ENCODE data around the gene SPAG7. TPM values are rescaled to one million over a fixed set of nuclear protein-coding genes. Genes with fewer than 3 reads are reported as not detected.
A peak's percentile ranks its signal among the peaks of the same experiment; 100 is the strongest.

Gene SPAG7
- total RNA-seq, 1 experiment from 2014 or later: 97.3 TPM

DNA sequence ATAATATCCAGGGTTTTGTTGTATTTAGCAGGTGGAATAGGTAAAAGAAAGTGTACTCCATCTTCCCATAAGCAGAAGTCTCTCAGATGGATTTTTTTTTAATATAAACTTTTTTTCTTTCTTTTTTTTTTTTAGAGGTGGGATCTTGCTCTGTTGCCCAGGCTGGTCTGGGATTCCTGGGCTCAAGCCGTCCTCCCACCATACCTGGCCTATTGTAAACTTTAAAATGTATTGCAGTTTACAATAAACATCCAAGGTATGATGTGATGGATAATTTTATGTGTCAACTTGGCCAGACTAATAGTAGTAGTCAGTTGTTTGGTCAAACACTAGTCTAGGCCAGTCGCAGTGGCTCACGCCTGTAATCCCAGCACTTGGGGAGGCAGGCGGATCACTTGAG, 46.3 kb downstream of the SPAG7 start:
- ChIA-PET CTCF (interaction anchor here (5.0 kb wide), 1 partner anchor 12 kb away, joined by 36 read pairs; no protein-coding TSS in a partner anchor), POLR2A (no interaction called here)
- TF ChIP-seq KAT7 (CRISPR knock-in tag; IDR thresholded peaks at IDR 0.05; ENCODE audit: borderline replicate concordance): no peak
- no peak for TF ChIP-seq ZNF219 (CRISPR knock-in tag; IDR thresholded peaks at IDR 0.05; ENCODE audit: borderline replicate concordance)
- no peak for TF ChIP-seq SMAD4 (CRISPR knock-in tag; IDR thresholded peaks at IDR 0.05)
- TF ChIP-seq EMX1 (CRISPR knock-in tag; IDR thresholded peaks at IDR 0.05): no peak
- TF ChIP-seq, protein P1, sequence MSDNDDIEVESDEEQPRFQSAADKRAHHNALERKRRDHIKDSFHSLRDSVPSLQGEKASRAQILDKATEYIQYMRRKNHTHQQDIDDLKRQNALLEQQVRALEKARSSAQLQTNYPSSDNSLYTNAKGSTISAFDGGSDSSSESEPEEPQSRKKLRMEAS (CRISPR knock-in tag; IDR thresholded peaks at IDR 0.05): no peak
- TF ChIP-seq, protein P2, sequence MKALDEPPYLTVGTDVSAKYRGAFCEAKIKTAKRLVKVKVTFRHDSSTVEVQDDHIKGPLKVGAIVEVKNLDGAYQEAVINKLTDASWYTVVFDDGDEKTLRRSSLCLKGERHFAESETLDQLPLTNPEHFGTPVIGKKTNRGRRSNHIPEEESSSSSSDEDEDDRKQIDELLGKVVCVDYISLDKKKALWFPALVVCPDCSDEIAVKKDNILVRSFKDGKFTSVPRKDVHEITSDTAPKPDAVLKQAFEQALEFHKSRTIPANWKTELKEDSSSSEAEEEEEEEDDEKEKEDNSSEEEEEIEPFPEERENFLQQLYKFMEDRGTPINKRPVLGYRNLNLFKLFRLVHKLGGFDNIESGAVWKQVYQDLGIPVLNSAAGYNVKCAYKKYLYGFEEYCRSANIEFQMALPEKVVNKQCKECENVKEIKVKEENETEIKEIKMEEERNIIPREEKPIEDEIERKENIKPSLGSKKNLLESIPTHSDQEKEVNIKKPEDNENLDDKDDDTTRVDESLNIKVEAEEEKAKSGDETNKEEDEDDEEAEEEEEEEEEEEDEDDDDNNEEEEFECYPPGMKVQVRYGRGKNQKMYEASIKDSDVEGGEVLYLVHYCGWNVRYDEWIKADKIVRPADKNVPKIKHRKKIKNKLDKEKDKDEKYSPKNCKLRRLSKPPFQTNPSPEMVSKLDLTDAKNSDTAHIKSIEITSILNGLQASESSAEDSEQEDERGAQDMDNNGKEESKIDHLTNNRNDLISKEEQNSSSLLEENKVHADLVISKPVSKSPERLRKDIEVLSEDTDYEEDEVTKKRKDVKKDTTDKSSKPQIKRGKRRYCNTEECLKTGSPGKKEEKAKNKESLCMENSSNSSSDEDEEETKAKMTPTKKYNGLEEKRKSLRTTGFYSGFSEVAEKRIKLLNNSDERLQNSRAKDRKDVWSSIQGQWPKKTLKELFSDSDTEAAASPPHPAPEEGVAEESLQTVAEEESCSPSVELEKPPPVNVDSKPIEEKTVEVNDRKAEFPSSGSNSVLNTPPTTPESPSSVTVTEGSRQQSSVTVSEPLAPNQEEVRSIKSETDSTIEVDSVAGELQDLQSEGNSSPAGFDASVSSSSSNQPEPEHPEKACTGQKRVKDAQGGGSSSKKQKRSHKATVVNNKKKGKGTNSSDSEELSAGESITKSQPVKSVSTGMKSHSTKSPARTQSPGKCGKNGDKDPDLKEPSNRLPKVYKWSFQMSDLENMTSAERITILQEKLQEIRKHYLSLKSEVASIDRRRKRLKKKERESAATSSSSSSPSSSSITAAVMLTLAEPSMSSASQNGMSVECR (CRISPR knock-in tag; IDR thresholded peaks at IDR 0.05; ENCODE audit: borderline replicate concordance): no peak
- no peaks in the 10 kb centered on the region for H3K9me3 Mint-ChIP-seq
- no peak overlapping the region for H3K4me3 Mint-ChIP-seq
- no peak for ATAC-seq
- H3K27ac Mint-ChIP-seq: no peak overlapping the region
- peaks cover 7% of the 10 kb centered on the region for H3K4me1 Mint-ChIP-seq
- no peak for DNase-seq (ENCODE audit: low spot score)
- no peaks in the 10 kb centered on the region for H3K36me3 Mint-ChIP-seq
- H3K27me3 Mint-ChIP-seq (ENCODE audit: low read depth): no peaks in the 10 kb centered on the region; the same call in 1 of the 2 replicates

DNA sequence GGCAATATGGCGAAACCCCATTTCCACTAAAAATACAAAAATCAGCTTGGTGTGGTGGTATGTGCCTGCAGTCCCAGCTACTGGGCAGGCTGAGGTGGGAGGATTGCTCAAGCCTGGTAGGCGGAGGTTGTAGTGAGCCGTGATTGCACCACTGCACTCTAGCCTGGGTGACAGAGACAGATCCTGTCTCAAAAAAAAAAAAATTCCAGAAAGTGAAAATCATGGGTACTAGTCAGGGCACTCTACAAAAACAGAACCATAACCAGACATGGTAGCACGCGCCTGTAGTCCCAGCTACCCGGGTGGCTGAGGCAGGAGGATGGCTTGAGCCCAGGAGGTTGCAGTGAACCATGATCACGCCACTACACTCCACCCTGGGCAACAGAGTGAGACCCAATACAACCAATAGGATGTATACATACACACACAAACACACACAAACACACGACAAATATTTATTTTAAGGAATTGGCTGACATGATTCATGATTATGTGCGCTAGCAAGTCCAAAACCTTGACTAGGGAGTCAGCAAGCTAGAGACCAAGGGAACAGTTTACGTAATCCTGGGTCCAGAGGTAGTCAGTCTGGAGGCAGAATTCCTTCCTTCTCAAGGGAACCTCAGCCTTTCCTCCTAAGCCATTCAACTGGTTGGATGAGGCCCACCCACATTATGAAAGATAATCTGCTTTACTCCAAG, 47.1 kb downstream of the SPAG7 start:
- ATAC-seq (no peak), DNase-seq (ENCODE audit: low spot score) (no peak)
- no peaks in the 10 kb centered on the region for H3K9me3 Mint-ChIP-seq
- H3K4me1 Mint-ChIP-seq: peaks cover 7% of the 10 kb centered on the region
- TF ChIP-seq, protein P3, sequence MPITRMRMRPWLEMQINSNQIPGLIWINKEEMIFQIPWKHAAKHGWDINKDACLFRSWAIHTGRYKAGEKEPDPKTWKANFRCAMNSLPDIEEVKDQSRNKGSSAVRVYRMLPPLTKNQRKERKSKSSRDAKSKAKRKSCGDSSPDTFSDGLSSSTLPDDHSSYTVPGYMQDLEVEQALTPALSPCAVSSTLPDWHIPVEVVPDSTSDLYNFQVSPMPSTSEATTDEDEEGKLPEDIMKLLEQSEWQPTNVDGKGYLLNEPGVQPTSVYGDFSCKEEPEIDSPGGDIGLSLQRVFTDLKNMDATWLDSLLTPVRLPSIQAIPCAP (CRISPR knock-in tag; IDR thresholded peaks at IDR 0.05): no peak
- no peak for TF ChIP-seq NFYB (CRISPR knock-in tag; conservative IDR thresholded peaks at IDR 0.05; ENCODE audit: low read depth)
- TF ChIP-seq RORB (CRISPR knock-in tag; IDR thresholded peaks at IDR 0.05): no peak
- peak; percentile 18; the same call in 1 of the 2 replicates for TF ChIP-seq ZNF121 (CRISPR knock-in tag; IDR thresholded peaks at IDR 0.05)
- TF ChIP-seq ZNF219 (CRISPR knock-in tag; IDR thresholded peaks at IDR 0.05; ENCODE audit: borderline replicate concordance): no peak
- TF ChIP-seq, protein P4, sequence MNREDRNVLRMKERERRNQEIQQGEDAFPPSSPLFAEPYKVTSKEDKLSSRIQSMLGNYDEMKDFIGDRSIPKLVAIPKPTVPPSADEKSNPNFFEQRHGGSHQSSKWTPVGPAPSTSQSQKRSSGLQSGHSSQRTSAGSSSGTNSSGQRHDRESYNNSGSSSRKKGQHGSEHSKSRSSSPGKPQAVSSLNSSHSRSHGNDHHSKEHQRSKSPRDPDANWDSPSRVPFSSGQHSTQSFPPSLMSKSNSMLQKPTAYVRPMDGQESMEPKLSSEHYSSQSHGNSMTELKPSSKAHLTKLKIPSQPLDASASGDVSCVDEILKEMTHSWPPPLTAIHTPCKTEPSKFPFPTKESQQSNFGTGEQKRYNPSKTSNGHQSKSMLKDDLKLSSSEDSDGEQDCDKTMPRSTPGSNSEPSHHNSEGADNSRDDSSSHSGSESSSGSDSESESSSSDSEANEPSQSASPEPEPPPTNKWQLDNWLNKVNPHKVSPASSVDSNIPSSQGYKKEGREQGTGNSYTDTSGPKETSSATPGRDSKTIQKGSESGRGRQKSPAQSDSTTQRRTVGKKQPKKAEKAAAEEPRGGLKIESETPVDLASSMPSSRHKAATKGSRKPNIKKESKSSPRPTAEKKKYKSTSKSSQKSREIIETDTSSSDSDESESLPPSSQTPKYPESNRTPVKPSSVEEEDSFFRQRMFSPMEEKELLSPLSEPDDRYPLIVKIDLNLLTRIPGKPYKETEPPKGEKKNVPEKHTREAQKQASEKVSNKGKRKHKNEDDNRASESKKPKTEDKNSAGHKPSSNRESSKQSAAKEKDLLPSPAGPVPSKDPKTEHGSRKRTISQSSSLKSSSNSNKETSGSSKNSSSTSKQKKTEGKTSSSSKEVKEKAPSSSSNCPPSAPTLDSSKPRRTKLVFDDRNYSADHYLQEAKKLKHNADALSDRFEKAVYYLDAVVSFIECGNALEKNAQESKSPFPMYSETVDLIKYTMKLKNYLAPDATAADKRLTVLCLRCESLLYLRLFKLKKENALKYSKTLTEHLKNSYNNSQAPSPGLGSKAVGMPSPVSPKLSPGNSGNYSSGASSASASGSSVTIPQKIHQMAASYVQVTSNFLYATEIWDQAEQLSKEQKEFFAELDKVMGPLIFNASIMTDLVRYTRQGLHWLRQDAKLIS (CRISPR knock-in tag; IDR thresholded peaks at IDR 0.05; ENCODE audit: borderline replicate concordance): no peak
- POLR2A ChIA-PET: interaction anchor here (2.2 kb wide), 1 partner anchor 12 kb away, joined by 12 read pairs; no protein-coding TSS in a partner anchor
- H3K27ac Mint-ChIP-seq: no peak overlapping the region
- no peaks in the 10 kb centered on the region; the same call in 1 of the 2 replicates for H3K27me3 Mint-ChIP-seq (ENCODE audit: low read depth)
- no peaks in the 10 kb centered on the region for H3K36me3 Mint-ChIP-seq
- CTCF ChIA-PET: interaction anchor here (1.0 to 5.0 kb wide), 2 partner anchors 11 to 354 kb away, joined by 3 to 36 read pairs; no protein-coding TSS in a partner anchor
- H3K4me3 Mint-ChIP-seq: no peak overlapping the region
